Coronary artery (tissue), 2 donors: ENCODE results near the gene LTBP2.

ENCODE experiments used
- DNase-seq: peaks from one replicate; pipeline ENCODE4 v3.0.0-alpha.2; 2017; ENCODE audit warnings: low spot score
- H3K27ac ChIP-seq, 2 donors: fragments of 200-600 bp; sonication (generic); one replicate each; pipeline ENCODE4 v1.5.1; 2016 to 2019
- H3K4me3 ChIP-seq: fragments of 200-600 bp; sonication (generic); 2 replicates; pipeline ENCODE4 v1.5.1; 2016; ENCODE audit warnings: mild to moderate bottlenecking, moderate library complexity
- CTCF ChIP-seq: fragments of 200-600 bp; sonication (generic); IDR thresholded peaks from one replicate; pipeline ENCODE4 v1.5.1; 2019; ENCODE audit warnings: antibody characterized with exemption

Gene LTBP2

GRCh38 chr14:74465335-74465734 lies 146.7 kb downstream of the LTBP2 start:
- TF ChIP-seq CTCF = no peak
- no peak overlapping the region for H3K27ac ChIP-seq

DNA sequence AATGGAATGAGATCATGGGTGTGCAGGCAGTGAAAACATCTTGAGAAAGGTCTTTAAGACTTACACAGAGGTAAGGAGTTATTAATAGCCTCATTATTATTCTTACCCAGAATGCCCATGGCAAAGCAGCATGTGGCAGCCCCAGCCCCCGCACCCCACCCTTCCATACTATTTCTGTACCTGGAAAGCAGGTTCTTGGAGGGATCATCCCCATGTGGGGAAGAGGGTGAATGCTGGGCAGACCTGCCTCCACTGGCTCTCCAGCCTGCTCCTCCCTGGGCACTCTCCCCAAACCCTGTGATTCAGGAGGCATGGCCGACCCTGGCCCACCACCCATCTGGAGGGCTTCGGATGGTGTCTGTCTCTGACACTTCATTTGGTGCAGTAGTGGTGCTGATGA lies 147.3 kb downstream of the LTBP2 start:
- Histone ChIP-seq H3K27ac (no peak overlapping the region), H3K4me3 (no peak overlapping the region)
- no peak for DNase-seq
- no peak for TF ChIP-seq CTCF

More at GRCh38 chr14:74465335-74465734, 146.7 kb downstream of the LTBP2 start:
- DNase-seq = no peak
- H3K4me3 ChIP-seq = no peak overlapping the region

- no peak overlapping the region for H3K27ac ChIP-seq
- no peak overlapping the region for H3K4me3 ChIP-seq
- TF ChIP-seq CTCF = no peak
- DNase-seq = no peak
Observed at GRCh38 chr14:74463697-74464096, 148.3 kb downstream of the LTBP2 start.

DNA sequence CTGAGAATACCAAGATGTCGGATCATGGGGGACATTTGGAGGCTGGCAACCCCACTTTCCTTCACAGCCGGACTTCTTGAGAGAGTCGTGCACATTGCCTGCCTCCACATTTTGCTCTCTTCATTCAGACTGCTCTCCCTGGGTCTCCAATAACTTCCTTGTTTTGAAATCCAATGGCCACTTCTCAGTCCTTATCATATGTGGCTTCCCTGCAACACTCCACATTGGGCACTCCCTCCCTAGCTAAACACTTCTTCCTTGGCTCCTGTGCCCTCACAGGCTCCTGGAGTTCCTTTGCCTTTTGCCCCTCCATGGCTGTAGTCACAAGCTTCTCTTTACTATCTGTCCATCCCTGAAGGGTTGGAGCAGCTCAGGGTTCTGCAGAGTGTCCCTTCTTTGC lies 149.0 kb downstream of the LTBP2 start:
- DNase-seq = no peak
- H3K27ac ChIP-seq = no peak overlapping the region
- no peak for TF ChIP-seq CTCF
- H3K4me3 ChIP-seq = no peak overlapping the region

DNA sequence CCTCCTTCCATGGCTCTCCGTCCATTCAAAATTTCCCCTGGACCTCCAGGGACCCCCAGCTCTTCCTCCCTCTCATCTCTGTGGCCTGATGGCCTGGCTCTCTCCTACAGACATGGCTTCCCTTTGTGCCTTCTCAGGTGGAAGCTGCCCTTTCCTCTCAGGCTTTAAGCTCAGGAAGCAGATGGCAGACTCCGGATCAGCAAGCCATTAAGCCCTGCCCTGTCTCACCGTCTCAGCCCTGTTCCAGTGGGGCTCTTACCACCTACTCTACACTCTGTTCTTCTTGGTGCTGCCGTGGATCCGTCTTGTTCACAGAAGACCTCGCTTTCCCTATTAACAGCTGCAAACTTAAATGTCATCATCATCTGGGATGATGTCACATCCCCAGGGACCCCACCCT lies 152.1 kb downstream of the LTBP2 start:
- Histone ChIP-seq H3K4me3 (no peak overlapping the region), H3K27ac (no peak overlapping the region)
- peak; percentile 55 for DNase-seq
- TF ChIP-seq CTCF = no peak

DNA sequence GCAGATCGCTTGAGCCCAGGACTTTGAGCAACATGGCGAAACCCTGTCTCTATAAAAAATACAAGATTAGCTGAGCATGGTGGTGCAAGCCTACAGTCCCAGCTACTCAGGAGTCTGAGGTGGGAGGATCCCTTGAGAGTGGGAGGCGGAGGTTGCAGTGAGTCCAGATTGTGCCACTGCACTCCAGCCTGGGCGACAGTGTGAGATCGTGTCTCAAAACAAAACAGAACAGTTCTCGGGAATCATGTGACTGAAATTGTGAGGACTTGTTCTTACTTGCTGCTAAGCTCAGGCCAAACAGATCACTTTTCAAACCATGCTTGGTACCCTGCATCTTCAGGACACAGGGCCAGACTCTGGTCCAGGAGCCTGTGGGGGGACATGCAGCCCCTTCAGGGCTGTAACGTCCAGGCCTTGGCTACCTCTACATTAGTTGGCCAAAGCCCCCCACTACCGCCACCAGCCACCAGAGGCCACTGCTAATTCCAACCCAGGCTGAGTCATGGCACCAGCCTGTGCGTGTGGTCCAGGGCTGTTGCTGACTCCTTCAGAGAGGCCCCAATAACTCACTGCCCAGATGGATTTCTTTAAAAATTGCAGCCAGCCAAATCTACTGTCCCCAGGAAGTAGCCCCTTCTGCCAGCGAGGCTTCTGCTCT lies 152.6 kb downstream of the LTBP2 start:
- no peak for TF ChIP-seq CTCF
- no peak overlapping the region for H3K27ac ChIP-seq
- DNase-seq = peak; percentile 64

GRCh38 chr14:74457565-74457895 lies 154.5 kb downstream of the LTBP2 start:
- no peak for TF ChIP-seq CTCF
- no peak overlapping the region for H3K4me3 ChIP-seq
- DNase-seq = no peak
- no peak overlapping the region for H3K27ac ChIP-seq

More for the DNA sequence above, 152.6 kb downstream of the LTBP2 start:
- H3K4me3 ChIP-seq = no peak overlapping the region
